Measurements from ENCODE around the gene MRPL23. TPM values are rescaled to one million over a fixed set of nuclear protein-coding genes. Genes with fewer than 3 reads are reported as not detected.

MRPL23 gene
- total RNA-seq, 1 donor from 2014 or later = 26.9 TPM

DNA sequence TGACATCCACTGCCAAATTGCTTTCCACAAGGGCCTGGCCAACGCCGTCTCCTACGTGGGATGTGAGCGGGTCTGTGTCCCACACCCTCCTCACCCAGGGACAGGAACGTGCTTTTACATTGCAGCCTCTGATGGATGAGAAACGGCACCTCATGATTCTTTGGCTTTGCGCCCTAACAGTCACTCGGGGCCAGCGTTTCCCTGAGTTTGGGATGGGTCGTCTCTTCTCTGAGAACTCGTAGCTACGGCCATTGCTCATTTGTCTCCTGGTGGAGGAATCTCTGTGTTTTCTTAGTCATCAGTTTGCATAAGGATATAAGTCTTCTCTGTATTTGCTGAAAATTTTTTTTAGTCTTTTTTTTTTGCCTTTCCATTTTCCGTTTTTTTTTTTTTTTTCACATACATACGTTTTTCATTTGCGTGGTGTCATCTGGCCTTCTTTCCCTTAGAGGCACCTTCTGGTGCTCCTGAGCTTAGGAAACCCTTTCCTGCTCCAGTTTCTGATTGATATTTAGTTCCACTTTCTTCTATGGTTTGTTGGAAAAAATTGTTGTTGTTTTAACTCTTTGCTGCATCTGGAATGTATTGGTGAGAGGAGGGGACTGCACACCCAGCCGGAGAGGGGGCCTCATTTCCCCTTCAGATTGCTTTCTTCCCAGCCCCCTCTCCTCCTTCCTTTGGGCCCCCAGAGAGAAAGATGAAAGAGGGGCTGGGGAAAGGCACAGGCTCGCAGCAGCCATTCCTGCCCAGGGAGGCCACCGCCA lies 15.6 kb upstream of the MRPL23 start:
- H3K36me3 Mint-ChIP-seq (ENCODE audit: low read depth, unreplicated experiment) = no peaks in the 10 kb centered on the region
- H3K27ac ChIP-seq (ENCODE audit: low read depth, low read length) = no peak overlapping the region
- FAIRE-seq (no peak), DNase-seq (ENCODE audit: low read depth) (no peak)
- peaks cover 19% of the 10 kb centered on the region for H3K27me3 Mint-ChIP-seq (ENCODE audit: low read depth, unreplicated experiment)
- H3K4me1 Mint-ChIP-seq (ENCODE audit: low read depth, unreplicated experiment) = no peaks in the 10 kb centered on the region
- no peak overlapping the region for H2AFZ ChIP-seq (ENCODE audit: low read depth, low read length)
- H3K9me3 ChIP-seq (ENCODE audit: insufficient read depth, low read depth, low read length) = no peaks in the 10 kb centered on the region
- no peak overlapping the region for H3K4me3 Mint-ChIP-seq (ENCODE audit: unreplicated experiment)
- no peak overlapping the region for H3K4me2 ChIP-seq (ENCODE audit: low read length)
- H3K9me3 Mint-ChIP-seq (ENCODE audit: unreplicated experiment) = no peaks in the 10 kb centered on the region
- TF ChIP-seq CTCF (IDR thresholded peaks at IDR 0.05; ENCODE audit: insufficient read depth, low read depth, low read length) (no peak), EZH2 (IDR thresholded peaks at IDR 0.05; ENCODE audit: insufficient read depth, low read length) (no peak)
- H3K36me3 ChIP-seq (ENCODE audit: insufficient read depth, low read length) = no peaks in the 10 kb centered on the region
- no peaks in the 10 kb centered on the region for H3K79me2 ChIP-seq (ENCODE audit: insufficient read depth, low read length)
- no peaks in the 10 kb centered on the region for H3K4me1 ChIP-seq (ENCODE audit: insufficient read depth, low read length)
- H3K9ac ChIP-seq (ENCODE audit: low read length) = no peak overlapping the region
- H4K20me1 ChIP-seq (ENCODE audit: insufficient read depth, low read length) = no peaks in the 10 kb centered on the region
- H3K27ac Mint-ChIP-seq (ENCODE audit: unreplicated experiment) = no peak overlapping the region
- H3K27me3 ChIP-seq (ENCODE audit: insufficient read depth, low read length) = no peaks in the 10 kb centered on the region
- H3K4me3 ChIP-seq (ENCODE audit: insufficient read depth, low read depth, low read length) = no peak overlapping the region

- DNase-seq (ENCODE audit: low read depth) (no peak), FAIRE-seq (no peak)
- TF ChIP-seq EZH2 (IDR thresholded peaks at IDR 0.05; ENCODE audit: insufficient read depth, low read length) = no peak
- no peak for TF ChIP-seq CTCF (IDR thresholded peaks at IDR 0.05; ENCODE audit: insufficient read depth, low read depth, low read length)
- no peak overlapping the region for H3K4me3 Mint-ChIP-seq (ENCODE audit: unreplicated experiment)
- H3K4me3 ChIP-seq (ENCODE audit: insufficient read depth, low read depth, low read length) = no peak overlapping the region
- no peaks in the 10 kb centered on the region for H3K4me1 ChIP-seq (ENCODE audit: insufficient read depth, low read length)
- H3K36me3 Mint-ChIP-seq (ENCODE audit: low read depth, unreplicated experiment) = no peaks in the 10 kb centered on the region
- H3K79me2 ChIP-seq (ENCODE audit: insufficient read depth, low read length) = no peaks in the 10 kb centered on the region
- no peaks in the 10 kb centered on the region for H3K4me1 Mint-ChIP-seq (ENCODE audit: low read depth, unreplicated experiment)
- no peaks in the 10 kb centered on the region for H3K9me3 ChIP-seq (ENCODE audit: insufficient read depth, low read depth, low read length)
- H3K27ac Mint-ChIP-seq (ENCODE audit: unreplicated experiment) = no peak overlapping the region
- no peak overlapping the region for H3K27ac ChIP-seq (ENCODE audit: low read depth, low read length)
- H4K20me1 ChIP-seq (ENCODE audit: insufficient read depth, low read length) = no peaks in the 10 kb centered on the region
- H2AFZ ChIP-seq (ENCODE audit: low read depth, low read length) = no peak overlapping the region
- peaks cover 17% of the 10 kb centered on the region for H3K27me3 Mint-ChIP-seq (ENCODE audit: low read depth, unreplicated experiment)
- H3K9me3 Mint-ChIP-seq (ENCODE audit: unreplicated experiment) = no peaks in the 10 kb centered on the region
- H3K4me2 ChIP-seq (ENCODE audit: low read length) = no peak overlapping the region
- H3K27me3 ChIP-seq (ENCODE audit: insufficient read depth, low read length) = no peaks in the 10 kb centered on the region
- no peaks in the 10 kb centered on the region for H3K36me3 ChIP-seq (ENCODE audit: insufficient read depth, low read length)
- H3K9ac ChIP-seq (ENCODE audit: low read length) = no peak overlapping the region
Measured at GRCh38 chr11:1932105-1932480, 15.0 kb upstream of the MRPL23 start.

DNA sequence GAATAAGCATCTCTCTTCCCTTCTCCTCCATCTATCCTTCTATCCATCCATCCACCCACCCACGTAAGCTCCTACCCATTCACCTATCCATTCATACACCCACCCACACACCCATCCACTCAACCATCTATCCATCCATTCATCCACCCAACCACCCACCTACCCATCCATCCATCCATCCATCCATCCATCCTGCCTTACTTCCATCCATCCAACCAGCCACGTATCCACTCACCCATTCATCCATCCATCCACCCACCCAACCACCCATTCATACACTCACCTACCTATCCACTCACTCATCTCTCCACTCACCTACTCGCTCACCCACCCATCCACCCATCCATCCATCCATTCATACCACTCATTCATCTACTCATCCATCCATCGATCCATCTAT lies 14.5 kb upstream of the MRPL23 start:
- no peak overlapping the region for H2AFZ ChIP-seq (ENCODE audit: low read depth, low read length)
- FAIRE-seq (no peak), DNase-seq (ENCODE audit: low read depth) (no peak)
- TF ChIP-seq EZH2 (IDR thresholded peaks at IDR 0.05; ENCODE audit: insufficient read depth, low read length) (no peak), CTCF (IDR thresholded peaks at IDR 0.05; ENCODE audit: insufficient read depth, low read depth, low read length) (no peak)
- H3K9ac ChIP-seq (ENCODE audit: low read length) = no peak overlapping the region
- H3K4me1 ChIP-seq (ENCODE audit: insufficient read depth, low read length) = no peaks in the 10 kb centered on the region
- Mint-ChIP-seq H3K27ac (ENCODE audit: unreplicated experiment) (no peak overlapping the region), H3K36me3 (ENCODE audit: low read depth, unreplicated experiment) (no peaks in the 10 kb centered on the region), H3K4me1 (ENCODE audit: low read depth, unreplicated experiment) (no peaks in the 10 kb centered on the region), H3K27me3 (ENCODE audit: low read depth, unreplicated experiment) (peaks cover 17% of the 10 kb centered on the region), H3K4me3 (ENCODE audit: unreplicated experiment) (no peak overlapping the region), H3K9me3 (ENCODE audit: unreplicated experiment) (no peaks in the 10 kb centered on the region)
- no peak overlapping the region for H3K4me3 ChIP-seq (ENCODE audit: insufficient read depth, low read depth, low read length)
- H3K9me3 ChIP-seq (ENCODE audit: insufficient read depth, low read depth, low read length) = no peaks in the 10 kb centered on the region
- H3K4me2 ChIP-seq (ENCODE audit: low read length) = no peak overlapping the region
- no peaks in the 10 kb centered on the region for H3K36me3 ChIP-seq (ENCODE audit: insufficient read depth, low read length)
- no peaks in the 10 kb centered on the region for H3K79me2 ChIP-seq (ENCODE audit: insufficient read depth, low read length)
- H3K27ac ChIP-seq (ENCODE audit: low read depth, low read length) = no peak overlapping the region
- H3K27me3 ChIP-seq (ENCODE audit: insufficient read depth, low read length) = no peaks in the 10 kb centered on the region
- H4K20me1 ChIP-seq (ENCODE audit: insufficient read depth, low read length) = no peaks in the 10 kb centered on the region

Measured in astrocyte (in vitro differentiated cells and primary cell).